Measurements from ENCODE around the gene GBP3. TPM values are rescaled to one million over a fixed set of nuclear protein-coding genes. Genes with fewer than 3 reads are reported as not detected.

GBP3 gene
- total RNA-seq: 14.0 and 30.2 TPM in 2 replicates

GRCh38 chr1:89022167-89022959, at the start of gene GBP3:
Gene GBP3 (minus strand): TSS chr1:89022866. CDS start chr1:89020721, 2,145 bp downstream.

GRCh38 chr1:89065079-89065868, 42.6 kb upstream of the GBP3 start, which contains the start of gene GBP1:
Gene GBP1 (minus strand): TSS chr1:89065208. CDS start chr1:89063234, 1,974 bp downstream.

Small RNAs within 50 kb of the gene (small RNA-seq; reads per million reads assigned to genes)
- not detected for gene RF00019

Other genes starting within 250 kb of the GBP3 start
- gene GTF2B, start 131.3 kb downstream of the GBP3 start, total RNA-seq: 31.0 and 33.1 TPM in 2 replicates
- 21.9 and 24.6 TPM in 2 replicates for gene KYAT3, start 30.2 kb downstream of the GBP3 start, total RNA-seq
- 5.6 and 8.2 TPM in 2 replicates for gene RBMXL1, start 30.2 kb downstream of the GBP3 start, total RNA-seq
- 19.9 and 20.5 TPM in 2 replicates for gene GBP1, start 42.3 kb upstream of the GBP3 start, total RNA-seq
- 52.9 and 66.5 TPM in 2 replicates for gene GBP2, start 103.2 kb upstream of the GBP3 start, total RNA-seq
- gene GBP7, start 153.1 kb upstream of the GBP3 start, total RNA-seq: not detected in 2 replicates
- gene GBP4, start 176.1 kb upstream of the GBP3 start, total RNA-seq: 2.0 and 4.8 TPM in 2 replicates
- gene GBP5, start 250.0 kb upstream of the GBP3 start, total RNA-seq: under 0.01 and 0.38 TPM in 2 replicates